ENCODE measurements around the gene MMD. TPM values are rescaled to one million over a fixed set of nuclear protein-coding genes. Genes with fewer than 3 reads are reported as not detected.

MMD gene
- total and polyA plus RNA-seq, 2 of the 13 experiments (the other 11 are each of a cell fraction or from before 2014, with no cell fraction given): 121 to 225 TPM

DNA sequence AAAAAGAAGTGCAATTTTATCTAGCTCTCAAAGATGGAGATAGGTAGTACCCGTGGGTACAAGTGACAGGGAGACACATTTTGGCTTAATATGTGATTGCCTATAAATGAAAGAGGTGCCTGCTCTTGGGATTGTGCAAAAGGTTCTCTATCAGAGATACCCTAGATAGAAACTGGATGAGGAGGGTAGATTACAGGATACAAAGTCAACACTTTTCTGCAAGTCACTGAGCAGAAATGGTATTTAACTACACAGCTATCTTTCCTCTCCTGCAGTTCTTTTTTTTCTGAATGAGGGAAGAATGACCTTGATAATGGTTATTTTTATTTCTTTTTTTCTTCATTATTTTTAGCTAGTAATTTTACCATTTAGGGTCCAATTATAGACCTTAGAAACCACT is 67.6 kb downstream of the MMD start:
- Histone ChIP-seq H3K79me2 (ENCODE audit: insufficient read depth, low read length) (no peaks in the 10 kb centered on the region), H3K27me3 (ENCODE audit: control insufficient read depth in 1 of 2, insufficient read depth in 2 of 2, low read length in 2 of 2) (no peaks in the 10 kb centered on the region), H2AFZ (ENCODE audit: low read length) (no peak overlapping the region), H4K20me1 (ENCODE audit: insufficient read depth, low read length) (no peaks in the 10 kb centered on the region), H3K27ac (ENCODE audit: extremely low read length, insufficient read depth, low read length) (no peak overlapping the region), H3K4me1 (ENCODE audit: insufficient read depth, low read length) (peaks cover 37% of the 10 kb centered on the region), H3K36me3 (replicated peaks in 1 of 2; ENCODE audit: control insufficient read depth in 1 of 2, insufficient read depth in 2 of 2, low read length in 2 of 2) (no peaks in the 10 kb centered on the region), H3K4me3 (replicated peaks in 1 of 3; ENCODE audit: insufficient read depth in 1 of 3, low read depth in 2 of 3, low read length in 3 of 3) (no peak overlapping the region), H3K9me3 (ENCODE audit: low read length) (no peaks in the 10 kb centered on the region), H3K9ac (ENCODE audit: insufficient read depth, low read depth, low read length) (no peak overlapping the region), H3K4me2 (ENCODE audit: low read depth, low read length) (no peak overlapping the region)
- intact Hi-C loops (cut with micrococcal nuclease; ENCODE audit: unreplicated experiment): loop anchor here (10.0 kb wide), 1 partner anchor 449 kb away; the partner anchor contains the start of gene TOM1L1
- no peak for ATAC-seq
- in situ Hi-C loops (cut with HindIII; ENCODE audit: extremely low pct_ligation_motif_present, low pct_unique_long_range_greater_than_20kb): loop anchor here (10.0 kb wide), 1 partner anchor 299 kb away; no protein-coding TSS in a partner anchor
- CTCF ChIA-PET (ENCODE audit: low intra/inter-chr PET ratio, low total read pairs): no interaction called here
- FAIRE-seq: no peak
- TF ChIP-seq KAT7 (CRISPR knock-in tag; IDR thresholded peaks at IDR 0.05; ENCODE audit: borderline replicate concordance): no peak
- TF ChIP-seq, protein P1, sequence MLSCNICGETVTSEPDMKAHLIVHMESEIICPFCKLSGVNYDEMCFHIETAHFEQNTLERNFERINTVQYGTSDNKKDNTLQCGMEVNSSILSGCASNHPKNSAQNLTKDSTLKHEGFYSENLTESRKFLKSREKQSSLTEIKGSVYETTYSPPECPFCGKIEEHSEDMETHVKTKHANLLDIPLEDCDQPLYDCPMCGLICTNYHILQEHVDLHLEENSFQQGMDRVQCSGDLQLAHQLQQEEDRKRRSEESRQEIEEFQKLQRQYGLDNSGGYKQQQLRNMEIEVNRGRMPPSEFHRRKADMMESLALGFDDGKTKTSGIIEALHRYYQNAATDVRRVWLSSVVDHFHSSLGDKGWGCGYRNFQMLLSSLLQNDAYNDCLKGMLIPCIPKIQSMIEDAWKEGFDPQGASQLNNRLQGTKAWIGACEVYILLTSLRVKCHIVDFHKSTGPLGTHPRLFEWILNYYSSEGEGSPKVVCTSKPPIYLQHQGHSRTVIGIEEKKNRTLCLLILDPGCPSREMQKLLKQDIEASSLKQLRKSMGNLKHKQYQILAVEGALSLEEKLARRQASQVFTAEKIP (CRISPR knock-in tag; IDR thresholded peaks at IDR 0.05; ENCODE audit: borderline replicate concordance): no peak
- no peak for TF ChIP-seq FOXC1 (CRISPR knock-in tag; IDR thresholded peaks at IDR 0.05; ENCODE audit: borderline replicate concordance)
- TF ChIP-seq MATR3 (CRISPR knock-in tag; IDR thresholded peaks at IDR 0.05): no peak
- no peak for TF ChIP-seq ZNF562 (CRISPR knock-in tag; IDR thresholded peaks at IDR 0.05; ENCODE audit: borderline replicate concordance)
- no peak for TF ChIP-seq NFATC3 (CRISPR knock-in tag; IDR thresholded peaks at IDR 0.05)
- TF ChIP-seq, protein P2, sequence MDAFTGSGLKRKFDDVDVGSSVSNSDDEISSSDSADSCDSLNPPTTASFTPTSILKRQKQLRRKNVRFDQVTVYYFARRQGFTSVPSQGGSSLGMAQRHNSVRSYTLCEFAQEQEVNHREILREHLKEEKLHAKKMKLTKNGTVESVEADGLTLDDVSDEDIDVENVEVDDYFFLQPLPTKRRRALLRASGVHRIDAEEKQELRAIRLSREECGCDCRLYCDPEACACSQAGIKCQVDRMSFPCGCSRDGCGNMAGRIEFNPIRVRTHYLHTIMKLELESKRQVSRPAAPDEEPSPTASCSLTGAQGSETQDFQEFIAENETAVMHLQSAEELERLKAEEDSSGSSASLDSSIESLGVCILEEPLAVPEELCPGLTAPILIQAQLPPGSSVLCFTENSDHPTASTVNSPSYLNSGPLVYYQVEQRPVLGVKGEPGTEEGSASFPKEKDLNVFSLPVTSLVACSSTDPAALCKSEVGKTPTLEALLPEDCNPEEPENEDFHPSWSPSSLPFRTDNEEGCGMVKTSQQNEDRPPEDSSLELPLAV (CRISPR knock-in tag; conservative IDR thresholded peaks at IDR 0.05; ENCODE audit: low read depth): no peak
- TF ChIP-seq PRPF4 (IDR thresholded peaks at IDR 0.05; ENCODE audit: low read depth, low read length, poor library complexity, severe bottlenecking): no peak
- TF ChIP-seq, protein P3, sequence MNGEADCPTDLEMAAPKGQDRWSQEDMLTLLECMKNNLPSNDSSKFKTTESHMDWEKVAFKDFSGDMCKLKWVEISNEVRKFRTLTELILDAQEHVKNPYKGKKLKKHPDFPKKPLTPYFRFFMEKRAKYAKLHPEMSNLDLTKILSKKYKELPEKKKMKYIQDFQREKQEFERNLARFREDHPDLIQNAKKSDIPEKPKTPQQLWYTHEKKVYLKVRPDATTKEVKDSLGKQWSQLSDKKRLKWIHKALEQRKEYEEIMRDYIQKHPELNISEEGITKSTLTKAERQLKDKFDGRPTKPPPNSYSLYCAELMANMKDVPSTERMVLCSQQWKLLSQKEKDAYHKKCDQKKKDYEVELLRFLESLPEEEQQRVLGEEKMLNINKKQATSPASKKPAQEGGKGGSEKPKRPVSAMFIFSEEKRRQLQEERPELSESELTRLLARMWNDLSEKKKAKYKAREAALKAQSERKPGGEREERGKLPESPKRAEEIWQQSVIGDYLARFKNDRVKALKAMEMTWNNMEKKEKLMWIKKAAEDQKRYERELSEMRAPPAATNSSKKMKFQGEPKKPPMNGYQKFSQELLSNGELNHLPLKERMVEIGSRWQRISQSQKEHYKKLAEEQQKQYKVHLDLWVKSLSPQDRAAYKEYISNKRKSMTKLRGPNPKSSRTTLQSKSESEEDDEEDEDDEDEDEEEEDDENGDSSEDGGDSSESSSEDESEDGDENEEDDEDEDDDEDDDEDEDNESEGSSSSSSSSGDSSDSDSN (CRISPR knock-in tag; IDR thresholded peaks at IDR 0.05): no peak
- no peak for TF ChIP-seq ZFP37 (CRISPR knock-in tag; IDR thresholded peaks at IDR 0.05; ENCODE audit: borderline replicate concordance)
- no peak for TF ChIP-seq GFI1 (CRISPR knock-in tag; IDR thresholded peaks at IDR 0.05; ENCODE audit: borderline replicate concordance)
- no peak for TF ChIP-seq ZNF660 (CRISPR knock-in tag; IDR thresholded peaks at IDR 0.05; ENCODE audit: borderline replicate concordance, low read depth)
- 48% methylated on average over 1 of the region's 1 CpG for WGBS (ENCODE audit: low lambda C conversion rate)
- POLR2A ChIA-PET: interaction anchor here (0.8 to 1.0 kb wide), 2 partner anchors 41 to 68 kb away, joined by 3 read pairs; no protein-coding TSS in a partner anchor
- BruUV-seq (replicated peaks): no TSS peak
- DNase-seq (ENCODE audit: low spot score): no peak
